HepG2 (cell line): ENCODE results near the gene METTL13. TPM values are rescaled to one million over a fixed set of nuclear protein-coding genes. Genes with fewer than 3 reads are reported as not detected.

Experiments used
- ATAC-seq: fragments of 200-7000 bp; cut with Tn5 transposase; 3 replicates; pipeline ENCODE4 v1.9.1; 2020; ENCODE audit warnings: mild to moderate bottlenecking, moderate library complexity
- BruUV-seq: library from RNA; stranded (reverse); fragments of 400-500 nt; replicated peaks from 2 replicates; lab custom pipeline; 2021; lab: Mats Ljungman, UMichigan
- CTCF ChIA-PET: fragments of 300-600 bp; formaldehyde crosslinking; extraction: SDS; loops from one replicate; lab custom pipeline; 2021; ENCODE audit warnings: low total read pairs, inconsistent platforms, low intra/inter-chr PET ratio; lab: Yijun Ruan, JAX
- POLR2A ChIA-PET: fragments of 350-600 bp; sonication (Branson Sonifier 250); formaldehyde crosslinking; loops from one replicate; lab custom pipeline; 2020; ENCODE audit warnings: antibody characterized with exemption, inconsistent platforms; lab: Yijun Ruan, JAX
- DNase-seq: peaks from one replicate; pipeline ENCODE4 v3.0.0-alpha.2; 2015; ENCODE audit warnings: low spot score
- FAIRE-seq: peaks from 3 replicates; lab custom pipeline; 2011; peaks lifted over from hg19 to GRCh38; lab: Jason Lieb, UNC
- H2AFZ ChIP-seq: one replicate; pipeline ENCODE4 v1.6.1; 2011; ENCODE audit warnings: low read length, inconsistent platforms
- H3K27ac ChIP-seq: fragments of 300-600 bp; 3 replicates; pipeline ENCODE4 v1.8.0; 2011; ENCODE audit warnings: mixed run types, mild to moderate bottlenecking, mixed read lengths, low read length, inconsistent platforms; ENCODE audit not compliant: insufficient read depth; ENCODE audit errors: extremely low read length
- H3K27me3 ChIP-seq, 2 experiments: fragments of 200-600 bp in 1 of 2; 2 replicates in 1 of 2; 3 replicates in 1 of 2; pipeline versions ENCODE4 v1.6.0 to v1.8.0; 2011; ENCODE audit warnings: low read length in 2 of 2, mild to moderate bottlenecking in 2 of 2, moderate library complexity in 2 of 2, inconsistent platforms in 1 of 2; ENCODE audit not compliant: insufficient read depth in 2 of 2, control insufficient read depth in 1 of 2
- H3K36me3 ChIP-seq, 2 experiments: fragments of 200-600 bp in 1 of 2; replicated peaks in 1 of 2; 2 replicates in 1 of 2; 3 replicates in 1 of 2; pipeline versions ENCODE4 v1.5.1 to v1.8.0; 2011; ENCODE audit warnings: low read length in 2 of 2, inconsistent platforms in 1 of 2; ENCODE audit not compliant: insufficient read depth in 2 of 2, control insufficient read depth in 1 of 2
- H3K4me1 ChIP-seq: 2 replicates; pipeline ENCODE4 v1.5.1; 2012; ENCODE audit warnings: low read length, inconsistent platforms; ENCODE audit not compliant: insufficient read depth
- H3K4me2 ChIP-seq: 2 replicates; pipeline ENCODE4 v1.6.0; 2011; ENCODE audit warnings: low read depth, low read length, inconsistent platforms
- H3K4me3 ChIP-seq, 3 experiments: fragments of 200-600 bp in 1 of 3; sonication (generic), shearing (Covaris generic) in 1 of 3; replicated peaks in 1 of 3; 2 replicates each; pipeline ENCODE4 v1.5.1; 2011 to 2016; ENCODE audit warnings: low read length in 3 of 3, inconsistent platforms in 2 of 3, low read depth in 2 of 3, mild to moderate bottlenecking in 2 of 3, control low read depth in 1 of 3, mixed read lengths in 1 of 3; ENCODE audit not compliant: insufficient read depth in 1 of 3
- H3K79me2 ChIP-seq: one replicate; pipeline ENCODE4 v1.6.1; 2011; ENCODE audit warnings: low read length, inconsistent platforms; ENCODE audit not compliant: insufficient read depth
- H3K9ac ChIP-seq: 2 replicates; pipeline ENCODE4 v1.6.0; 2011; ENCODE audit warnings: mild to moderate bottlenecking, low read depth, low read length, inconsistent platforms; ENCODE audit not compliant: insufficient read depth
- H3K9me3 ChIP-seq: 2 replicates; pipeline ENCODE4 v1.5.1; 2012; ENCODE audit warnings: mild to moderate bottlenecking, low read length
- H4K20me1 ChIP-seq: 2 replicates; pipeline ENCODE4 v1.6.0; 2011; ENCODE audit warnings: inconsistent platforms, mild to moderate bottlenecking, low read length, moderate library complexity; ENCODE audit not compliant: insufficient read depth
- ARNT ChIP-seq: fragments of 450-650 bp; IDR thresholded peaks from 2 replicates; pipeline ENCODE4 v1.6.1; 2017
- ATM ChIP-seq: fragments of 450-650 bp; IDR thresholded peaks from 2 replicates; pipeline ENCODE4 v1.7.1; 2017; ENCODE audit warnings: mild to moderate bottlenecking, borderline replicate concordance
- BRD4 ChIP-seq: sonication (generic); formaldehyde crosslinking; IDR thresholded peaks from 2 replicates; pipeline ENCODE4 v1.4.0; 2020; ENCODE audit warnings: missing genetic modification reagents
- MBNL3 ChIP-seq: fragments of 250-450 bp; sonication (Bioruptor Pico); conservative IDR thresholded peaks from 2 replicates; pipeline ENCODE4 v1.8.0; 2022; ENCODE audit warnings: mild to moderate bottlenecking, inconsistent platforms
- NFYC ChIP-seq: IDR thresholded peaks from 2 replicates; pipeline ENCODE4 v1.6.1; 2016; ENCODE audit warnings: missing genetic modification reagents, missing compliant biosample characterization
- PHF20 ChIP-seq: sonication (generic); formaldehyde crosslinking; IDR thresholded peaks from 2 replicates; pipeline ENCODE4 v1.5.0; 2020; ENCODE audit warnings: mild to moderate bottlenecking, missing genetic modification reagents
- PPARG ChIP-seq: conservative IDR thresholded peaks from 2 replicates; pipeline ENCODE4 v1.6.1; 2016; ENCODE audit warnings: missing biosample characterization, missing genetic modification reagents
- SP140L ChIP-seq: sonication (generic); formaldehyde crosslinking; IDR thresholded peaks from 2 replicates; pipeline ENCODE4 v1.4.0; 2020; ENCODE audit warnings: missing genetic modification reagents, borderline replicate concordance
- TSC22D2 ChIP-seq: sonication (generic); formaldehyde crosslinking; IDR thresholded peaks from 2 replicates; pipeline ENCODE4 v1.5.1; 2020; ENCODE audit warnings: missing genetic modification reagents, mild to moderate bottlenecking, borderline replicate concordance
- U2AF1 ChIP-seq: fragments of 200-400 bp; formaldehyde crosslinking; optimal IDR thresholded peaks from 2 replicates; pipeline ENCODE3; 2017; ENCODE audit warnings: mild to moderate bottlenecking, low read depth, low read length
- YEATS4 ChIP-seq: sonication (generic); formaldehyde crosslinking; IDR thresholded peaks from 2 replicates; pipeline ENCODE4 v1.4.0; 2020; ENCODE audit warnings: missing genetic modification reagents, borderline replicate concordance
- ZBTB21 ChIP-seq: sonication (generic); formaldehyde crosslinking; IDR thresholded peaks from 2 replicates; pipeline ENCODE4 v1.4.0; 2020; ENCODE audit warnings: missing genetic modification reagents
- ZNF382 ChIP-seq: sonication (generic); formaldehyde crosslinking; IDR thresholded peaks from 2 replicates; pipeline ENCODE4 v1.5.0; 2020; ENCODE audit warnings: missing genetic modification reagents, mild to moderate bottlenecking, borderline replicate concordance
- ZNF432 ChIP-seq: sonication (generic); formaldehyde crosslinking; IDR thresholded peaks from 2 replicates; pipeline ENCODE4 v1.5.0; 2020; ENCODE audit warnings: missing genetic modification reagents, mild to moderate bottlenecking, borderline replicate concordance
- ZNF569 ChIP-seq: sonication (generic); formaldehyde crosslinking; IDR thresholded peaks from 2 replicates; pipeline ENCODE4 v1.5.0; 2020; ENCODE audit warnings: mild to moderate bottlenecking, missing genetic modification reagents, moderate library complexity, borderline replicate concordance
- ZNF629 ChIP-seq: sonication (generic); formaldehyde crosslinking; conservative IDR thresholded peaks from 2 replicates; pipeline ENCODE4 v1.5.0; 2020; ENCODE audit warnings: missing genetic modification reagents
- ZNF670 ChIP-seq: sonication (generic); formaldehyde crosslinking; IDR thresholded peaks from 2 replicates; pipeline ENCODE4 v1.8.0; 2022; ENCODE audit warnings: mild to moderate bottlenecking, missing genetic modification reagents, borderline replicate concordance
- ZNF878 ChIP-seq: sonication (generic); formaldehyde crosslinking; IDR thresholded peaks from 2 replicates; pipeline ENCODE4 v1.8.1; 2023; ENCODE audit warnings: mild to moderate bottlenecking, missing genetic modification reagents, moderate library complexity
- WGBS: methylation state at CpG from one replicate; pipeline ENCODE4 v1.1.6; 2017; ENCODE audit warnings: low lambda C conversion rate; 5-methylcytosine and 5-hydroxymethylcytosine counted together
- in situ Hi-C: cut with HindIII; loops from 2 replicates; pipeline ENCODE4 v1.10.0; 2017; ENCODE audit warnings: low pct_unique_long_range_greater_than_20kb; ENCODE audit not compliant: extremely low pct_ligation_motif_present
- intact Hi-C: fragments of 100-400 bp; cut with micrococcal nuclease; formaldehyde crosslinking; loops from one replicate; pipeline ENCODE4 v1.10.0; 2022; ENCODE audit not compliant: unreplicated experiment
- polyA plus RNA-seq, 8 experiments: library from polyadenylated mRNA; depleted of rRNA in 3 of 8; stranded (reverse) in 7 of 8; unstranded in 1 of 8; fragments of >200 nt; fragmentation: Illumina TruSeq in 4 of 8; extraction: Trizol in 4 of 8; gene quantifications; 2 replicates each; pipeline versions ENCODE4 v1.2.1 to v1.2.3, GENCODE V29; 2011 to 2016; ENCODE audit warnings: low read depth in 4 of 8, missing spikeins in 1 of 8, mixed read lengths in 1 of 8; ENCODE audit not compliant: insufficient read depth in 1 of 8
- total RNA-seq, 5 experiments: library from RNA; depleted of rRNA; stranded (reverse); fragments of >200 nt; fragmentation: Illumina TruSeq; extraction: Trizol; gene quantifications; 2 replicates each; pipeline ENCODE4 v1.2.3, GENCODE V29; 2016; ENCODE audit warnings: low read depth in 1 of 5
- TF ChIP-seq, protein P1 (sequence below): sonication (generic); formaldehyde crosslinking; conservative IDR thresholded peaks from 2 replicates; pipeline ENCODE4 v1.8.1; 2023; ENCODE audit warnings: missing genetic modification reagents
- TF ChIP-seq, protein P2 (sequence below): sonication (generic); formaldehyde crosslinking; IDR thresholded peaks from 2 replicates; pipeline ENCODE4 v1.8.0; 2022; ENCODE audit warnings: low read depth, missing genetic modification reagents

METTL13 gene
- total and polyA plus RNA-seq, 2 of the 13 experiments (the other 11 are each of a cell fraction or from before 2014, with no cell fraction given), result 18.6 to 22.8 TPM

DNA sequence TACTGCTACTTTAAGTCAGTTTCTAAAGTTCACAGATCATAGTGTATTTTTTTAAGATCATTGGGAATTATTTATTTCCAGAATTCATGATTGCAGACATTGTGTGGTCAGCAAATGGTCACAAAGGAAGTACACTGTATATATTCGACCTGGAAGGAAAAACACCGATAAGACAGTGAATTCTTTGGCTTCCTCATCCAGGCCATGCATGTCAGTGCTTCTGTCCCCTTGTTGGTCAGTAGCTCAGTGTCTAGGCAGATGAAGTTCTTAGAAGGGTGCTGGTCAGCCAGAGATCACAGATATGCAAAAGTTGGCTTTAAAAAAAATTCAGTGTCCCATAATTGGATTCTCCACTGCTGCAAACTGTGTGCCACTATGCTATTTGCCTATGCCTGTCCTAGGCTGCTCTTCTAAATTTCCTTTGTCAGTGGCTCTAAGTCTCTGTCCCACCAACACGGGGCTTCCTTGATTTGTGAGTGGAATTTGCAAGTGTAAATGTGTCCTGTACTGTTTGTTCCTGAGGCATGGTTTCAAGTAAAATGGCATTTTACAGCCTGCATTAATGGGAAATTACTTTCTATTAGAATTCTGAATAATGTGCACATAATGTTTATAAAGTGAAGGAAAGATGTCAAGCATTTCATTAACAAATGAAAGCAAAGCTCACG is 27.6 kb upstream of the METTL13 start:
- H3K4me1 ChIP-seq, result no peaks in the 10 kb centered on the region

DNA sequence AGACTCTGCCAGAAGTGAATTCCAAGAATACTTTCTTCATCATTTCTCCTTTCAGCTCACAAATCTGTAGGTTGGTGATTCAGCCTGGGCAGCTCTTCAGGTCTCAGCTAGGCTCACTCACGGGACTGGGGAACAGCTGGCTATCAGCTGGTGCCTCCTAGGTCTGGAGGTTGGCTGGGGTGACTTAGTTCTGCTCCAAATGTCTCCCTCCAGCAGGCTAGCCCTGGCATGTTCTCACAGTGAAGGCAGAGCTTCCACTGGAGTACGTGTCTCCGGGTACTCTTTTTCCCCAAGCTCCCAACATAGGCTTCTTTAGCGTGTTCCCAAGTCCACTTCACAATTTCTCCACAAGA is 27.1 kb upstream of the METTL13 start:
- 29% methylated on average over 4 of the region's 4 CpGs for WGBS
- H3K4me1 ChIP-seq, result no peaks in the 10 kb centered on the region
- no peak overlapping the region for H2AFZ ChIP-seq
- TF ChIP-seq ATM, result no peak
- no peak for TF ChIP-seq PPARG (CRISPR knock-in tag)
- no peak for TF ChIP-seq TSC22D2 (CRISPR knock-in tag)
- no peak for TF ChIP-seq ZNF569 (CRISPR knock-in tag)
- TF ChIP-seq ZNF670, result no peak
- TF ChIP-seq ZNF629 (CRISPR knock-in tag), result no peak
- TF ChIP-seq ZNF382 (CRISPR knock-in tag), result no peak
- TF ChIP-seq, protein P1, sequence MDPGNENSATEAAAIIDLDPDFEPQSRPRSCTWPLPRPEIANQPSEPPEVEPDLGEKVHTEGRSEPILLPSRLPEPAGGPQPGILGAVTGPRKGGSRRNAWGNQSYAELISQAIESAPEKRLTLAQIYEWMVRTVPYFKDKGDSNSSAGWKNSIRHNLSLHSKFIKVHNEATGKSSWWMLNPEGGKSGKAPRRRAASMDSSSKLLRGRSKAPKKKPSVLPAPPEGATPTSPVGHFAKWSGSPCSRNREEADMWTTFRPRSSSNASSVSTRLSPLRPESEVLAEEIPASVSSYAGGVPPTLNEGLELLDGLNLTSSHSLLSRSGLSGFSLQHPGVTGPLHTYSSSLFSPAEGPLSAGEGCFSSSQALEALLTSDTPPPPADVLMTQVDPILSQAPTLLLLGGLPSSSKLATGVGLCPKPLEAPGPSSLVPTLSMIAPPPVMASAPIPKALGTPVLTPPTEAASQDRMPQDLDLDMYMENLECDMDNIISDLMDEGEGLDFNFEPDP (CRISPR knock-in tag), result no peak
- TF ChIP-seq ZNF432 (CRISPR knock-in tag), result no peak
- TF ChIP-seq ZNF878 (CRISPR knock-in tag), result no peak
- TF ChIP-seq PHF20 (CRISPR knock-in tag), result no peak
- TF ChIP-seq ARNT, result no peak

More for the DNA sequence above, 27.6 kb upstream of the METTL13 start:
- Histone ChIP-seq H3K9me3 (no peaks in the 10 kb centered on the region), H3K4me2 (no peak overlapping the region), H2AFZ (no peak overlapping the region), H3K36me3 (no peaks in the 10 kb centered on the region), H3K27me3 (peaks cover 0 to 5% of the 10 kb centered on the region in 2 experiments; a peak in 1 of 5 replicates), H3K9ac (no peak overlapping the region), H3K4me3 (no peak overlapping the region), H3K27ac (no peak overlapping the region), H3K79me2 (no peaks in the 10 kb centered on the region), H4K20me1 (no peaks in the 10 kb centered on the region)
- ATAC-seq (no peak), FAIRE-seq (no peak), DNase-seq (no peak)
- 4% methylated on average over 4 of the region's 4 CpGs for WGBS
- intact Hi-C loops (no loop called here), in situ Hi-C loops (no loop called here)
- BruUV-seq, result no TSS peak
- ChIA-PET POLR2A (interaction anchor here (0.9 kb wide), 1 partner anchor 11 kb away, joined by 3 read pairs; no protein-coding TSS in a partner anchor), CTCF (no interaction called here)
- TF ChIP-seq U2AF1 (no peak), ZBTB21 (no peak), NFYC (CRISPR knock-in tag) (no peak), YEATS4 (CRISPR knock-in tag) (no peak), SP140L (no peak), BRD4 (CRISPR knock-in tag) (no peak), MBNL3 (CRISPR knock-in tag) (no peak)
- TF ChIP-seq, protein P2, sequence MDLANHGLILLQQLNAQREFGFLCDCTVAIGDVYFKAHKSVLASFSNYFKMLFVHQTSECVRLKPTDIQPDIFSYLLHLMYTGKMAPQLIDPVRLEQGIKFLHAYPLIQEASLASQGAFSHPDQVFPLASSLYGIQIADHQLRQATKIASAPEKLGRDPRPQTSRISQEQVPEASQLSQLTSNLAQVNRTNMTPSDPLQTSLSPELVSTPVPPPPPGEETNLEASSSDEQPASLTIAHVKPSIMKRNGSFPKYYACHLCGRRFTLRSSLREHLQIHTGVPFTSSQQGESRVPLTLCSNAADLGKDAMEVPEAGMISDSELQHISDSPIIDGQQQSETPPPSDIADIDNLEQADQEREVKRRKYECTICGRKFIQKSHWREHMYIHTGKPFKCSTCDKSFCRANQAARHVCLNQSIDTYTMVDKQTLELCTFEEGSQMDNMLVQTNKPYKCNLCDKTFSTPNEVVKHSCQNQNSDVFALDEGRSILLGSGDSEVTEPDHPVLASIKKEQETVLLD, result no peak

More for the DNA sequence above, 27.1 kb upstream of the METTL13 start:
- H3K9me3 ChIP-seq, result no peaks in the 10 kb centered on the region
- intact Hi-C loops (no loop called here), in situ Hi-C loops (no loop called here)
- H3K9ac ChIP-seq, result no peak overlapping the region
- POLR2A ChIA-PET, result interaction anchor here (0.9 kb wide), 1 partner anchor 11 kb away, joined by 3 read pairs; no protein-coding TSS in a partner anchor
- no peak overlapping the region for H3K4me3 ChIP-seq
- no peaks in the 10 kb centered on the region for H4K20me1 ChIP-seq
- ATAC-seq (no peak), FAIRE-seq (no peak), DNase-seq (no peak)
- peak overlapping the region; percentile 31; the same call in 1 of the 2 replicates for H3K4me2 ChIP-seq
- H3K79me2 ChIP-seq, result no peaks in the 10 kb centered on the region
- CTCF ChIA-PET, result no interaction called here
- H3K36me3 ChIP-seq, result no peaks in the 10 kb centered on the region
- BruUV-seq, result no TSS peak
- H3K27ac ChIP-seq, result no peak overlapping the region
- H3K27me3 ChIP-seq, result peaks cover 0 to 5% of the 10 kb centered on the region in 2 experiments; a peak in 1 of 5 replicates
